NCI-H1092 (cell line): Measurements from ENCODE around the gene PLD5.
"Not testable (repeated sequence)": the region's sequence is repeated elsewhere in the genome, so short reads cannot be mapped to it uniquely, and the experiment has no call there.

Source experiments
- DNase-seq: peaks from one replicate; lab custom pipeline; 2025; lab: John Stamatoyannopoulos, UW

PLD5 gene

DNA sequence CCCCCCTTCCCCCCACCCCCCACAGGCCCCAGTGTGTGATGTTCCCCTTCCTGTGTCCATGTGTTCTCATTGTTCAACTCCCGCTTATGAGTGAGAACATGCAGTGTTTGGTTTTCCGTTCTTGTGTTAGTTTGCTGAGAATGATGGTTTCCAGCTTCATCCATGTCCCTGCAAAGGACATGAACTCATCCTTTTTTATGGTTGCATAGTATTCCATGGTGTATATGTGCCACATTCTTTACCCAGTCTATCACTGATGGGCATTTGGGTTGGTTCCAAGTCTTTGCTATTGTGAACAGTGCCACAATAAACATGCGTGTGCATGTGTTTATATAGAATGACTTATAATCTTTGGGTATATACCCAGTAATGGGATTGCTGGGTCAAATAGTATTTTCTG is 466.3 kb downstream of the PLD5 start:
- DNase-seq, result not testable (repeated sequence)

DNA sequence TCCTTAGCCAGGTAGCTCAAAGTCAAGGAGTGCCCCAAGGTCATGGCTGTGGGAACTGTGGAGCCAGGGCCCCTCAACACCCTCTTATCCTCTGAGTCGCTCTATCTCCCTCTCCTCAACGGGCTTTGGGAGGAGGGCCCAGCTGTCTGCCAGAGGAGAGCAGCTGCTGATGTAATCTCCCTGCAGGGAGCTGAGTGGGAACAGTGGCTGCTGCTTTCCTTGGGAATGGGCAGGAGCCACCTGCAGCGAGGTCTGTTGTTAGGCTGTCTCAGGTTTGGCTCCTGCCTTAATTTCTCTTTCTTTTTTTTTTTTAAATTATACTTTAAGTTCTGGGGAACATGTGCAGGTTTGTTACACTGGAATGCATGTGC is 466.8 kb downstream of the PLD5 start:
- no peak for DNase-seq

DNA sequence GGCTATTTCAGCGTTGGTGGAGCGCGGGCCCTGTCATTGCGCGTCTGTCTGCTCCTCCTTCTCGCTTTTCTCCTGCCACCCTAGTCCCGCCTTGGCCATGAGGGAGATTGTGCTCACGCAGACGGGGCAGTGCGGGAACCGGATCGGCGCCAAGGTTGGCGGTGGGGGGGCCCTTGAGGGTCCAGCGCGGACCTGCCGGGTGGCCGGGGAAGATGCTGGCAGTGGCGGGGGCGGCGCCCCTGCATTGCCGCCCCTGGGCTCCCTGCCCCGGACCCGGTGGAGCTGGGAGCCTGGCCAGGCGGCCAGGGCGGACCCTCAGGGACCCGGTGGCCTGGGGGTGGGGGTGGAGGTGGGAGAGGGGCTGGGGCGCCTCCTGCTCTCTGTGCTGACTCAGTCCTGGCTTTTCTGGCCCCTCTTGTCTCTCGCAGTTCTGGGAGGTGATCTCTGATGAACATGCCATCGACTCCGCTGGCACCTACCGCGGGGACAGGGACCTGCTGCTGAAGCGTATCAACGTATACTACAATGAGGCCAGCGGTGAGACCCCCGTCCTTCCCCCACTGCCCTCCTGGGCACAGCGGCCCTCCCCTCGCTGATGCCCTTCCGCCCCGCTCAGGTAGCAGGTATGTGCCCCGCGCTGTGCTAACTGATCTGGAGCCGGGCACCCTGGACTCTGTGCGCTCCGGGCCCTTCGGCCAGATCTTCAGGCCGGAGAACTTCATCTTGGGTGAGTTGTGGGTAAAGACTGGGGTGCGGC is 467.3 kb downstream of the PLD5 start:
- DNase-seq, result no peak

DNA sequence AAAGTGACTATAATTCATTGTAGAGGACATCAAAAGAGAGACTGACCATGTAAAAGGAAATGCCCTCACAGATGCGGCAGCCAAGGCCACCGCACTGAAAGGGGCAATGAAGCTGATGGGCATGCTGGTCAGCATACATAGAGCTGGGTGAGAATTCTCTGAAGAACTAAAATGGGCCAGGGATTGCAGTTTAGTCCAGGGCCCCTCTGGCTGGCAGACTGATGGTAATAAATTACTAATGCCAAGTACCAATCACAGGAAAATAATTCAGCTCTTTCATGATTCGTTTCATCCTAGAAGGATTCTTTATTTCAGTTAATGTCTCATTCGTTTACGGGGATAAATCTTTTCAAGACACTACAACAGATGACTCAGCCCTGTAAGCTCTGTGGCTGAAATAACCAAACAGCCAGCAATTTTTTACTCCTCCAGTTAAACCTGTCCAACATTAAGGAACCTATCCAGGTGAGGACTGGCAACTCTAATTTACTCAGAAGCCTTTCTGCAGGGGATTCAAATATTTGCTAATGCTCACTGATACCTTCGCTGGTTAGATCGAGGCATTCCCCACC is 468.7 kb downstream of the PLD5 start:
- no peak for DNase-seq

DNA sequence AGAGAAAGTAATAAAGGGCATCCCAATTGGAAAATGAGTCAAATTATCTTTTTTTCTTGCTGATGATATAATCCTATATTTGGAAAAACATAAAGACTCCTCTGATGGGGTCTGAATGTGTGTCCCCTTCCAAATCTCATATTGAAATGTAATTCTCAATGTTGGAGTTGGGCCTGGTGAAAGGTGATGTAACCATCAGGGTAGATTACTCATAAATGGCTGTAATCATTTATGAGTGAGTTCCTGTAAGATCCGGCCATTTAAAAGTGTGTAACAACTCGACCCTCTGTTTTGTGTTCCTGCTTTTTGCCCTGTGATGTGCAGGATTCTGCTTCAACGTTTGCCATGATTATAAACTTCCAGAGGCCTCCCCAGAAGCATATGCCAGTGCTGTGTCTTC is 481.3 kb downstream of the PLD5 start:
- no peak for DNase-seq

DNA sequence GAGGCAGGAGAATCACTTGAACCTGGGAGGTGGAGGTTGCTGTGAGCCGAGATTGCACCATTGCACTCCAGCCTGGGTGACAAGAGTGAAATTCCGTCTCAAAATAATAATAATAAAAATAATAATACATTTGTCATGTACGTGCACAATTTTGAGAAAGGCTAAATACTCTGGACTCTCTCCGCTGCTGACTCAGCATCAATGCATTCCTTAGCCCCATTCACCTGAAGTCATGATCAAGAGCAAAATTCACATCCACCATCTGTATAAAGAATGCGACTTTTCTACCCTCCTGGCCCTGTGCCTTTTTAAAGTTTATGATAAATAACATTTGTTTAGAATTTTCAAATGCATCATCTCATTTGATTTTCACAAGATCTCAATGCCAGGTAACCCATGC is 490.1 kb downstream of the PLD5 start:
- DNase-seq, result no peak

DNA sequence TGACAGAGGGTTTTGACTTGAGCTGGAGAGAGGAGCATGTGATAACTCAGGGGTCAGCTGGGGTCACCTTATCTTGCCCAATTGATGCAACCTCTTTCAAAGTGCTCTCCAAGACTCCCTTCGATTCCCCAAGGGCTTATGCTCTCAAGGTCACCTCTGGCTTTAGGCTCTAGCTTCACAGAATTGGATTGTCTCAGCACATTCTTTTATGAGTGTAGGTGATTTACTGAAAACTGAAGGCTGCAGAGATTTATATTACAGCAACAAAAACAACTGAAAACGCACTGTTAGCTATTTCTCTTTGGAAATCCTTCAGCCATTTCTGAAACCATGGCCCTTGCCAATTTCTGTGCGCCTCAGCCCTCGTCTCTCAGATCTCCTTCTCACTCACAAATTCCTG is 491.1 kb downstream of the PLD5 start:
- DNase-seq, result no peak
